Inferior parietal cortex (tissue), 1 donor: Measurements from ENCODE around the gene MMP17.
A peak's percentile ranks its signal among the peaks of the same experiment; 100 is the strongest.

Experiments
- DNase-seq: peaks from one replicate; pipeline ENCODE4 v3.0.0-alpha.2; 2016; ENCODE audit errors: extremely low spot score

Gene MMP17

DNA sequence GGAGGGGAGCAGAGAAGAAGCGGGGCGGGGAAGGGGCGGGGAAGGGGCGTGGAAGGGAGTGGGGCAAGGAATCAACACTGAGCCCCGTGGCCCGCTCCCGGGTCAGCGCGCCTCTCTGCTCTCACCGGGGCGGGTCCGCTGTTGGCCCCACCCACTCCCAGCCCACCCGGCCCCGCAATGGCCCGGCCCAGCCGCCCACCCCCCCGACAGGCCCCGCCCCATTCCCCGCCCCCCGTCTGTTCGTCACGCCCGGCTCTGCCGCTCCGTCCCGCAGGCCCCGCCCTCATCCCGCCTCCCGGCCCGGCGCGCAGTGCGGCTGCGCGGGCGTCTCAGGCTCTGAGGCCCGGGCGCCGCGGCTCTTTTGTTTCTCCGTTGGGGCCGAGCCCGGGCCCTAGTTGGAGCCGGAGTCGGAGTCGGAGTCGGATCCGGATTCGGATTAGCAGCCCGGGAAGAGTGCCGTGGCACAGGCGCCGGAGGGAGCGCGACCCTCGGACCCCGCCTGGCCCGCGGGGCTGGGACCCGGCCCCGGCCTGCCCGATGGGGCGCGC is 66.2 kb downstream of the MMP17 start, which contains the start of gene ULK1:
ULK1 (plus strand) TSS at position 310 of the 548 bp plus-strand sequence. CDS start 380 bp downstream, outside the sequence.
- DNase-seq, result peak; percentile 91

DNA sequence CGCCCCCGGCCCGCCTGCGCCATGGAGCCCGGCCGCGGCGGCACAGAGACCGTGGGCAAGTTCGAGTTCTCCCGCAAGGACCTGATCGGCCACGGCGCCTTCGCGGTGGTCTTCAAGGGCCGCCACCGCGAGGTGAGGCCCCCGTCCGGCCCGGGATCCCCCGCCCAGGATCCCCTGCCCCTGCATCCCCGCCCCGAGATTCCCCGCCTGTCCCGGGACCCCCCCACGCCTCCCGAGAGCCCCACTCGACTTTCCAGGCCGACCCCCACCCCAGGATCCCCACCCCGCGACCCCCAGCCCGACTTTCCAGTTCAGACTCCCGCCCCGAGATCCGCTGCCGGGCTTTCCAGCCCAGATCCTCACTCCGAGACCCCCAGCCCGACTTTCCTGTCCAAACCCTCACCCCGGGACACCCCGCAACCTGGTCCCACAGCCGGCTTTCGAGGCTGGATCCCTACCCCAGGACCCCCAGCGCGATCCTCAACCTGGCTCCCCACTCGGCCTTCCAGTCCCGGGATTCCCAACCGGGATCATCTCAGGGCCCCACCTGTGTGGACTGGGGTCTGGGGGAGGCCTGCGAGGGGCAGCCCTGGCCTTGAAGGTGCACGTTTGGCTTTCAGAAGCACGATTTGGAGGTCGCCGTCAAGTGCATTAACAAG is 66.9 kb downstream of the MMP17 start:
- no peak for DNase-seq

DNA sequence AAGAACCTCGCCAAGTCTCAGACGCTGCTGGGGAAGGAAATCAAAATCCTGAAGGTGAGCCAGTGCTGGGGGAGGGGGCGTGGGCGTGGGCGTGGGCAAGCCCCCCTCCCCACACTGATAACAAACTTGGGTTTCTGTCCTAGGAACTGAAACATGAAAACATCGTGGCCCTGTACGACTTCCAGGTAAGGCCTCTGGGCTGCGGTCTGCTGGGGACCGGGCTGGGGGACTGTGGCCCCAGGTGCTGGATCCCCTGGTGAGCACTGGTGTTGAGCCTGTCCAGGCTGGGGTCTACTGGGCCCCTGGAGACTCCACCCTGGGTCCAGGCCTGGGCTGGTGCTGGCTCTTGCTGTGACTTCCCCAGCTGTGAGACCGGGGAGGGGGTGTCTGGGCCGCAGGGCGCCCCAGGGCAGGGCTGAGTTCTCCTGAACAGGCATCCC is 67.5 kb downstream of the MMP17 start:
- no peak for DNase-seq

DNA sequence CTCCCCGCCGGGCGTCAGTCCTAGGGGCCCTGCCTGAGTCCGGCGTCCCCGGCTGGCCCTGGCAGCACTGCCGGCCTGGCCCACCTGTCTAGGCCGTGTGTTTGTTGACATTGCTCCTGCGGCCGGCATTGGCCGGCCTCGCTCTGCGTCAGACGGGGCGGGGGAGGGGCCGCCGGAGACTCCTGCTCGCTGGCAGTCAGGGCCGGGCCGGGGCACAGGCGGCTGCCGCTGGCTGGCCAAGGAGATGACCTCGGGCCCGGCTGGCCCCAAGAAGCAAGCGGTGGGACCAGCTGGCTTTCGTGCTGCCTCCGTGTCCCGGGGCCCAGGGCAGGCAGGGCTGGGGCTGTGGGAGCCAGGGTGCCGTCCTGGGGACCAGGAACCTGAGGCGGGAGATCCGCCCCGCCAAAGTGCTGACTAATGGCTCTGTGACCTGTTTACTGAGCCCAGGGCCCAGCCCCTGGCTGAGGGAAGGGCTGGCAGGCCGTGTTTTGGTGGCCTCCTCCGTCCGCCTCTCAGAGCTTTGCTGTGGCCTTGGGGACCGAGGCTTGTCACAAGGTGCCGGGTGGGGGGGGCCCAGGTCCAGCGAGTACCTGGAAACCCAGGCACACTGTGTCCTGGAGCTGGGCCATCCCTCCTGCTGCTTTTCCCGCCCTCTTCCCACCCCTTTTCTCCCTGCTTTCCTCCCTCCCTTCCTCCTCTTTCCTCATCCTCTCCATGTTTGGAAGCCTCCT is 68.1 kb downstream of the MMP17 start:
- peak; percentile 58 for DNase-seq

DNA sequence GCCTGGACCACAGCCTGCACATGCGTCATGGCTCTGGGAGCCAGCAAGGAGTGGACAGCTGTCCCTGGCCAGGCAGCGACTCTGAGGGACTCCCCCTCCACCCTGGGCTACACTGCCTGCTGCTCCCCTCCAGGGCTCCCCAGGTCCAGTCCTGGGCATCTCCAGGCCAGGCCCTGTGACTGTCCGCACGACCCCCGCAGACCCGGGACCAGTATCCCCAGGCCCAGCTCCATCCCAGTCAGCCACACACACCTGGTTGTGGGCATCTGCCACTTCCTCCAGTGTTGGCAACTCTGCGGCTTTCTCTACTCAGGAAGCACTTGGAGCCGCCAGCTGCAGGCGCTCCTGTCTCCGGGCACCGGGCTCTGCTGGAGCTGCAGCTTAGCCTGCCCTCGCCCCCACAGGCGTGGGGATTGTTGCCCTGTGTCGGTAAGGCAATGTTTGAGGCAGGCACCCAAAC is 68.6 kb downstream of the MMP17 start:
- DNase-seq, result peak; percentile 77

DNA sequence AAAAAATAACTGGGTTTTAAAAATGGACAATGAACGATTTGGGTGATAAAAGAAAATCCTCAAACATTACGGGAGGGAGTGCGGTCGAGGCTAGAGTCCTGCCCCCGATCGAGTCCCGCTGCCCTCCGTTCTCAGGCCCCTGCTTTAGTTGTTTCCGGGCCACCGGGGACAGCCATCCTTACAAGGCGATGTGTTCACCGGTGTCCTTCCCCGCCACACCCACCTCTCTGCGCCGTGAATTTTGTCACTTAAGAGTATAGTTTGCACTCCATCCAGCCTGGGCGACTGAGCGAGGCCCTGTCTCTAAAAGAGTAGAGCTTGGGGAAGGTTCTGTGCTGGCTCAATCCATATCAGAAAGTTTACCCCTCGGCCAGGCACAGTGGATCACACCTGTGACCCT is 69.1 kb downstream of the MMP17 start:
- DNase-seq, result no peak

DNA sequence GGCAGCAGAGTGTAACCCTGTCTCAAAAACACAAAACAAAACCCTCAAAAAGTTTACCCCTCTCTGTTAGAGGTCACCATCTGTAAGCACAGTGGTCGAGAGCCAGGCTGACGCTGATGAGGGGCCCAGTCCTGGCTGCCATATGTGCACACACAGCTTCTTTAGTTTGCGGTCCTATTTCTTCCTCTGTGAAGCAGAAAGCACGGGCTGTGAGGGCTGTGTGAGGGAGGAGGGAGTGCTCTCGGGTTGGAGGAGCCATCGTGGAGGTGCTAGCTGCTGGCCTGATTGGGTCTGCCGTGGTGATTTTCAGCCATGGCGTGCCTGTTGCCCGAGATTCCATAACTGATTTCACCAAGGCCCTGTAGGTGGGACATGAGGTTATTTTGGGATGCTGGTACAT is 69.7 kb downstream of the MMP17 start:
- DNase-seq, result no peak

DNA sequence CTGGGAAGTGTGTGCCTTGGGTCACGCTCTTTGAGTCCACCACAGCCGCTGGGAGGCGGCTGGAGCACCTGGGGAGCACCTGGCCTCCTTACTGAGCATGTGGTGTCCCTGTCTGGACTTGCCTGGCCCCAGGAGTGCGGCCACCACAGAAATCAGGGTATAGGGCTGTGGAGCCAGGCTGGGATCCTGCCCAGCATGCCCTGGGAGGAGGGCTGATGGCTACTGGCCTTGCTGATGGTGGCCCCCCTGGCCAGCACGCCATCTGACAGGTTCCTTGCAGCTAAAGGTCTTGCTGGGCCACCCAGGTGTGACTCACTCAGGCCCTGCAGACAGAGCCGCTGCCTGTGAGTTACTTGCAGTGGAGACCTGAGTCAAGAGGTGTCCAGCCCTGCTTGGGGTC is 72.2 kb downstream of the MMP17 start:
- DNase-seq, result no peak
